VCaP (cell line): ENCODE measurements around the gene IGFBP1.
A peak's percentile ranks its signal among the peaks of the same experiment; 100 is the strongest.

Experiments used
- H3K27ac ChIP-seq: fragments of 450-650 bp; 2 replicates; pipeline ENCODE4 v1.5.1; 2017
- CTCF ChIP-seq: fragments of 450-650 bp; conservative IDR thresholded peaks from 2 replicates; pipeline ENCODE4 v1.5.1; 2017; ENCODE audit warnings: mild to moderate bottlenecking, moderate library complexity

Gene IGFBP1

GRCh38 chr7:45867471-45867870 lies 20.8 kb upstream of the IGFBP1 start:
- TF ChIP-seq CTCF, result no peak
- no peak overlapping the region for H3K27ac ChIP-seq

GRCh38 chr7:45869426-45869825 lies 18.9 kb upstream of the IGFBP1 start:
- no peak overlapping the region for H3K27ac ChIP-seq
- no peak for TF ChIP-seq CTCF

- H3K27ac ChIP-seq, result no peak overlapping the region
- peak; percentile 58; the same call in 1 of the 2 replicates for TF ChIP-seq CTCF
Observed at GRCh38 chr7:45872116-45873034, 15.9 kb upstream of the IGFBP1 start.

- H3K27ac ChIP-seq, result no peak within 1 kb of the TSS
- no peak for TF ChIP-seq CTCF
Observed at GRCh38 chr7:45873035-45873354, 15.3 kb upstream of the IGFBP1 start, which contains the start of gene CCDC201. CCDC201 (minus strand) TSS chr7:45873082; CDS start chr7:45873007, 75 bp downstream.

GRCh38 chr7:45873355-45873754 lies 14.9 kb upstream of the IGFBP1 start:
- H3K27ac ChIP-seq, result no peak overlapping the region
- no peak for TF ChIP-seq CTCF

- no peak for TF ChIP-seq CTCF
- H3K27ac ChIP-seq, result no peak overlapping the region
Observed at GRCh38 chr7:45874408-45875131, 13.7 kb upstream of the IGFBP1 start.

GRCh38 chr7:45876519-45876918 lies 11.8 kb upstream of the IGFBP1 start:
- TF ChIP-seq CTCF, result no peak
- H3K27ac ChIP-seq, result no peak overlapping the region
